HEK293 (cell line): ENCODE measurements around the gene FRMD6.

Source experiments
- CTCF ChIA-PET: fragments of 350-600 bp; formaldehyde crosslinking; extraction: SDS; loops from one replicate; lab custom pipeline; 2021; ENCODE audit warnings: antibody characterized with exemption; lab: Yijun Ruan, JAX
- POLR2A ChIA-PET: fragments of 300-600 bp; formaldehyde crosslinking; extraction: SDS; loops from one replicate; lab custom pipeline; 2020; ENCODE audit warnings: antibody characterized with exemption, inconsistent platforms; lab: Yijun Ruan, JAX
- H3K27ac ChIP-seq: fragments of 200-500 bp; sonication (Bioruptor generic); 2 replicates; pipeline ENCODE4 v1.5.1; 2014; ENCODE audit warnings: low read depth, low read length, control low read depth, inconsistent platforms; ENCODE audit errors: extremely low read depth
- H3K36me3 ChIP-seq, 2 experiments: fragments of 200-500 bp in 1 of 2; sonication (Bioruptor generic) in 1 of 2; 1 replicate in 1 of 2; 2 replicates in 1 of 2; pipeline ENCODE4 v1.5.1; 2014 to 2017; ENCODE audit warnings: inconsistent platforms in 2 of 2, low read length in 2 of 2; ENCODE audit not compliant: control insufficient read depth in 2 of 2, insufficient read depth in 1 of 2
- H3K4me1 ChIP-seq: fragments of 200-500 bp; sonication (Bioruptor generic); 2 replicates; pipeline ENCODE4 v1.5.1; 2014; ENCODE audit warnings: mild to moderate bottlenecking, low read length, inconsistent platforms; ENCODE audit not compliant: control insufficient read depth, insufficient read depth
- H3K4me3 ChIP-seq: 2 replicates; pipeline ENCODE4 v1.5.1; 2011; ENCODE audit warnings: low read depth, mild to moderate bottlenecking, control low read depth, low read length, moderate library complexity
- H3K9me3 ChIP-seq: fragments of 200-500 bp; sonication (Bioruptor generic); 2 replicates; pipeline ENCODE4 v1.5.1; 2014; ENCODE audit warnings: low read depth, low read length, inconsistent platforms; ENCODE audit not compliant: control insufficient read depth, insufficient read depth
- BCL6B ChIP-seq: fragments of 450-650 bp; formaldehyde crosslinking; IDR thresholded peaks from 2 replicates; pipeline ENCODE4 v1.5.1; 2017; ENCODE audit warnings: missing biosample characterization, missing genetic modification characterization
- GFI1B ChIP-seq: fragments of 450-650 bp; formaldehyde crosslinking; IDR thresholded peaks from 2 replicates; pipeline ENCODE4 v1.5.1; 2016; ENCODE audit warnings: missing biosample characterization, missing genetic modification characterization
- KLF1 ChIP-seq: fragments of 450-650 bp; formaldehyde crosslinking; IDR thresholded peaks from 2 replicates; pipeline ENCODE4 v1.5.1; 2016; ENCODE audit warnings: missing biosample characterization, missing genetic modification characterization
- KLF16 ChIP-seq: fragments of 450-650 bp; formaldehyde crosslinking; IDR thresholded peaks from 2 replicates; pipeline ENCODE4 v1.5.1; 2017; ENCODE audit warnings: missing biosample characterization, missing genetic modification characterization
- OSR2 ChIP-seq: fragments of 450-650 bp; formaldehyde crosslinking; IDR thresholded peaks from 2 replicates; pipeline ENCODE4 v1.5.1; 2016; ENCODE audit warnings: missing biosample characterization, missing genetic modification characterization
- SALL2 ChIP-seq: fragments of 450-650 bp; formaldehyde crosslinking; IDR thresholded peaks from 2 replicates; pipeline ENCODE4 v1.5.0; 2017; ENCODE audit warnings: missing biosample characterization, mild to moderate bottlenecking, missing genetic modification characterization, borderline replicate concordance
- TCF7L2 ChIP-seq: IDR thresholded peaks from 2 replicates; pipeline ENCODE4 v1.6.1; 2011; ENCODE audit warnings: low read depth, mild to moderate bottlenecking, inconsistent platforms, low read length, moderate library complexity, borderline replicate concordance
- ZBTB44 ChIP-seq: fragments of 450-650 bp; IDR thresholded peaks from 2 replicates; pipeline ENCODE4 v1.5.1; 2018; ENCODE audit warnings: missing biosample characterization, mild to moderate bottlenecking, missing genetic modification characterization
- ZBTB7A ChIP-seq: fragments of 450-650 bp; formaldehyde crosslinking; IDR thresholded peaks from 2 replicates; pipeline ENCODE4 v1.5.1; 2016; ENCODE audit warnings: low read depth, missing biosample characterization, missing genetic modification characterization
- ZFP37 ChIP-seq: fragments of 450-650 bp; formaldehyde crosslinking; IDR thresholded peaks from 2 replicates; pipeline ENCODE4 v1.5.1; 2016; ENCODE audit warnings: missing biosample characterization, missing genetic modification characterization
- ZNF26 ChIP-seq: fragments of 450-650 bp; formaldehyde crosslinking; IDR thresholded peaks from 2 replicates; pipeline ENCODE4 v1.5.1; 2016; ENCODE audit warnings: missing biosample characterization, missing genetic modification characterization
- ZNF280D ChIP-seq: fragments of 450-650 bp; formaldehyde crosslinking; IDR thresholded peaks from 2 replicates; pipeline ENCODE4 v1.5.1; 2016; ENCODE audit warnings: missing biosample characterization, missing genetic modification characterization
- ZNF394 ChIP-seq: fragments of 450-650 bp; formaldehyde crosslinking; IDR thresholded peaks from 2 replicates; pipeline ENCODE4 v1.5.1; 2016; ENCODE audit warnings: missing biosample characterization, missing genetic modification characterization, mild to moderate bottlenecking, moderate library complexity, borderline replicate concordance
- ZNF416 ChIP-seq: fragments of 450-650 bp; formaldehyde crosslinking; IDR thresholded peaks from 2 replicates; pipeline ENCODE4 v1.5.1; 2016; ENCODE audit warnings: missing biosample characterization, missing genetic modification characterization
- ZNF692 ChIP-seq: fragments of 450-650 bp; formaldehyde crosslinking; IDR thresholded peaks from 2 replicates; pipeline ENCODE4 v1.5.1; 2016; ENCODE audit warnings: missing biosample characterization, missing genetic modification characterization
- ZNF837 ChIP-seq: fragments of 450-650 bp; formaldehyde crosslinking; IDR thresholded peaks from 2 replicates; pipeline ENCODE4 v1.5.1; 2016; ENCODE audit warnings: missing biosample characterization, missing genetic modification characterization
- ZSCAN30 ChIP-seq: fragments of 450-650 bp; IDR thresholded peaks from 2 replicates; pipeline ENCODE4 v1.5.1; 2018; ENCODE audit warnings: missing biosample characterization, mild to moderate bottlenecking, missing genetic modification characterization, moderate library complexity
- TF ChIP-seq, protein P1 (sequence below): fragments of 450-650 bp; formaldehyde crosslinking; optimal IDR thresholded peaks from 2 replicates; pipeline ENCODE3; 2016; ENCODE audit warnings: missing biosample characterization, mild to moderate bottlenecking, missing genetic modification characterization
- TF ChIP-seq, protein P2 (sequence below): fragments of 450-650 bp; formaldehyde crosslinking; IDR thresholded peaks from 2 replicates; pipeline ENCODE4 v1.5.1; 2016; ENCODE audit warnings: missing biosample characterization, missing genetic modification characterization, borderline replicate concordance
- TF ChIP-seq, protein P3 (sequence below): fragments of 450-650 bp; formaldehyde crosslinking; IDR thresholded peaks from 2 replicates; pipeline ENCODE4 v1.5.1; 2016; ENCODE audit warnings: missing biosample characterization, missing genetic modification characterization

The FRMD6 gene

GRCh38 chr14:51609955-51610283 is 41.8 kb upstream of the FRMD6 start (continued):
- TF ChIP-seq ZNF280D (tag by site-specific recombination) (no peak), ZNF394 (tag by site-specific recombination) (no peak), ZBTB44 (tag by site-specific recombination) (no peak), KLF1 (tag by site-specific recombination) (no peak), OSR2 (tag by site-specific recombination) (no peak), ZNF26 (tag by site-specific recombination) (no peak), ZNF837 (no peak), ZNF692 (tag by site-specific recombination) (no peak)

DNA sequence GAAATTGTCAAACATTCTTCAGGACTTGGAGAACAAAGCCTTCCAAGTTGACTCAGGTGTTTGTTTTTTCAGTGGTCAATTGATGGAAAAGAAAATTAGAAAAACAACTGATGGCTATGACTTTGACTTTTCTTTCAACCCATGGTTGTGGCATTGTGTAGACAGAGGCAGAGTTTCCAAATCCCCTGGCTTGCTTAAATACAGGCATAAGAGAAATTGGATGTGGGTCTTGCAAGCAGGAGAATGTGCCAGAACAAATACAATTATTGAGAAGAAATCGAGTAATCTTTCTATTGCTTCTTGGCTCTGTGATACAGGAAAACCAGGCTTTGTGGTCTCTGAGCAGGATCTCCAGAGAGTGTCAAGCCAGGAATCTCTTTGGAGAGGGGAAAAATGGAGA is 40.9 kb upstream of the FRMD6 start:
- Histone ChIP-seq H3K4me3 (no peak overlapping the region), H3K9me3 (no peaks in the 10 kb centered on the region), H3K36me3 (no peaks in the 10 kb centered on the region), H3K27ac (no peak overlapping the region), H3K4me1 (peaks cover 5% of the 10 kb centered on the region; the same call in 1 of the 2 replicates)
- POLR2A ChIA-PET = no interaction called here
- CTCF ChIA-PET = no interaction called here
- TF ChIP-seq, protein P1, sequence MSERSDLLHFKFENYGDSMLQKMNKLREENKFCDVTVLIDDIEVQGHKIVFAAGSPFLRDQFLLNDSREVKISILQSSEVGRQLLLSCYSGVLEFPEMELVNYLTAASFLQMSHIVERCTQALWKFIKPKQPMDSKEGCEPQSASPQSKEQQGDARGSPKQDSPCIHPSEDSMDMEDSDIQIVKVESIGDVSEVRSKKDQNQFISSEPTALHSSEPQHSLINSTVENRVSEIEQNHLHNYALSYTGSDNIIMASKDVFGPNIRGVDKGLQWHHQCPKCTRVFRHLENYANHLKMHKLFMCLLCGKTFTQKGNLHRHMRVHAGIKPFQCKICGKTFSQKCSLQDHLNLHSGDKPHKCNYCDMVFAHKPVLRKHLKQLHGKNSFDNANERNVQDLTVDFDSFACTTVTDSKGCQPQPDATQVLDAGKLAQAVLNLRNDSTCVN = no peak
- TF ChIP-seq BCL6B (tag by site-specific recombination) (no peak), ZBTB7A (no peak), TCF7L2 (no peak), ZNF416 (tag by site-specific recombination) (no peak)

GRCh38 chr14:51612449-51612848 is 39.3 kb upstream of the FRMD6 start:
- Histone ChIP-seq H3K4me1 (peaks cover 9% of the 10 kb centered on the region), H3K27ac (no peak overlapping the region), H3K4me3 (no peak overlapping the region), H3K36me3 (no peaks in the 10 kb centered on the region), H3K9me3 (no peaks in the 10 kb centered on the region)
- POLR2A ChIA-PET = no interaction called here
- CTCF ChIA-PET = no interaction called here
- no peak for TF ChIP-seq ZSCAN30 (tag by site-specific recombination)
- TF ChIP-seq, protein P2, sequence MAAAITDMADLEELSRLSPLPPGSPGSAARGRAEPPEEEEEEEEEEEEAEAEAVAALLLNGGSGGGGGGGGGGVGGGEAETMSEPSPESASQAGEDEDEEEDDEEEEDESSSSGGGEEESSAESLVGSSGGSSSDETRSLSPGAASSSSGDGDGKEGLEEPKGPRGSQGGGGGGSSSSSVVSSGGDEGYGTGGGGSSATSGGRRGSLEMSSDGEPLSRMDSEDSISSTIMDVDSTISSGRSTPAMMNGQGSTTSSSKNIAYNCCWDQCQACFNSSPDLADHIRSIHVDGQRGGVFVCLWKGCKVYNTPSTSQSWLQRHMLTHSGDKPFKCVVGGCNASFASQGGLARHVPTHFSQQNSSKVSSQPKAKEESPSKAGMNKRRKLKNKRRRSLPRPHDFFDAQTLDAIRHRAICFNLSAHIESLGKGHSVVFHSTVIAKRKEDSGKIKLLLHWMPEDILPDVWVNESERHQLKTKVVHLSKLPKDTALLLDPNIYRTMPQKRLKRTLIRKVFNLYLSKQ (tag by site-specific recombination) = no peak
- TF ChIP-seq, protein P3, sequence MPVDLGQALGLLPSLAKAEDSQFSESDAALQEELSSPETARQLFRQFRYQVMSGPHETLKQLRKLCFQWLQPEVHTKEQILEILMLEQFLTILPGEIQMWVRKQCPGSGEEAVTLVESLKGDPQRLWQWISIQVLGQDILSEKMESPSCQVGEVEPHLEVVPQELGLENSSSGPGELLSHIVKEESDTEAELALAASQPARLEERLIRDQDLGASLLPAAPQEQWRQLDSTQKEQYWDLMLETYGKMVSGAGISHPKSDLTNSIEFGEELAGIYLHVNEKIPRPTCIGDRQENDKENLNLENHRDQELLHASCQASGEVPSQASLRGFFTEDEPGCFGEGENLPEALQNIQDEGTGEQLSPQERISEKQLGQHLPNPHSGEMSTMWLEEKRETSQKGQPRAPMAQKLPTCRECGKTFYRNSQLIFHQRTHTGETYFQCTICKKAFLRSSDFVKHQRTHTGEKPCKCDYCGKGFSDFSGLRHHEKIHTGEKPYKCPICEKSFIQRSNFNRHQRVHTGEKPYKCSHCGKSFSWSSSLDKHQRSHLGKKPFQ = no peak
- no peak for TF ChIP-seq GFI1B (tag by site-specific recombination)
- no peak for TF ChIP-seq SALL2 (tag by site-specific recombination)
- TF ChIP-seq KLF16 (tag by site-specific recombination) = no peak
- TF ChIP-seq ZFP37 (tag by site-specific recombination) = no peak
